MCF 10A (cell line): ENCODE data around the gene ALS2. TPM values are rescaled to one million over a fixed set of nuclear protein-coding genes. Genes with fewer than 3 reads are reported as not detected.

Experiments used
- BruUV-seq: library from RNA; stranded (reverse); fragments of 400-500 nt; replicated peaks from 2 replicates; lab custom pipeline; 2021; lab: Mats Ljungman, UMichigan
- CTCF ChIA-PET: fragments of 300-600 bp; sonication (Branson Sonifier 250); formaldehyde crosslinking; extraction: SDS; loops from one replicate; lab custom pipeline; 2021; ENCODE audit warnings: antibody characterized with exemption, inconsistent platforms; lab: Yijun Ruan, JAX
- POLR2A ChIA-PET: fragments of 300-600, 350-650 bp; sonication (Branson Sonifier 250); formaldehyde crosslinking; extraction: SDS; loops from one replicate; lab custom pipeline; 2020; ENCODE audit warnings: antibody characterized with exemption, inconsistent platforms; lab: Yijun Ruan, JAX
- DNase-seq: peaks from one replicate; pipeline ENCODE4 v3.0.0-alpha.2; 2018; ENCODE audit not compliant: unreplicated experiment
- H3K27ac Mint-ChIP-seq: one replicate; pipeline ENCODE4 v1.8.0; 2022; ENCODE audit warnings: mild to moderate bottlenecking, low read depth, mixed read lengths; ENCODE audit not compliant: unreplicated experiment
- H3K27me3 Mint-ChIP-seq: one replicate; pipeline ENCODE4 v1.8.0; 2022; ENCODE audit warnings: mixed read lengths; ENCODE audit not compliant: insufficient read depth, unreplicated experiment
- H3K36me3 Mint-ChIP-seq: one replicate; pipeline ENCODE4 v1.8.0; 2022; ENCODE audit warnings: mild to moderate bottlenecking, moderate library complexity, mixed read lengths; ENCODE audit not compliant: insufficient read depth, unreplicated experiment
- H3K4me1 Mint-ChIP-seq: one replicate; pipeline ENCODE4 v1.8.0; 2022; ENCODE audit warnings: mixed read lengths; ENCODE audit not compliant: insufficient read depth, unreplicated experiment
- H3K4me3 Mint-ChIP-seq: one replicate; pipeline ENCODE4 v1.8.0; 2022; ENCODE audit warnings: mild to moderate bottlenecking, moderate library complexity, mixed read lengths; ENCODE audit not compliant: unreplicated experiment
- H3K9me3 Mint-ChIP-seq: one replicate; pipeline ENCODE4 v1.8.0; 2022; ENCODE audit warnings: mixed read lengths; ENCODE audit not compliant: unreplicated experiment
- intact Hi-C: fragments of 100-400 bp; cut with micrococcal nuclease; formaldehyde crosslinking; loops from 2 replicates; pipeline ENCODE4 v1.14.1; 2022
- total RNA-seq: library from RNA; stranded (reverse); gene quantifications from 2 replicates; pipeline ENCODE4 v1.2.3, GENCODE V29; 2022
- TF ChIP-seq, protein P1 (sequence below): fragments of 200-600 bp; IDR thresholded peaks from one replicate; pipeline ENCODE4 v1.8.0; 2022; ENCODE audit warnings: antibody characterized with exemption, mild to moderate bottlenecking; ENCODE audit not compliant: unreplicated experiment

Gene ALS2
- total RNA-seq, 1 experiment from 2014 or later, result 14.6 TPM

- H3K36me3 Mint-ChIP-seq, result no peaks in the 10 kb centered on the region
- CTCF ChIA-PET, result interaction anchor here (1.0 to 2.6 kb wide), 2 partner anchors 63 to 259 kb away, joined by 3 to 25 read pairs; no protein-coding TSS in a partner anchor
- peak; percentile 63 for DNase-seq
- no peak overlapping the region for H3K4me3 Mint-ChIP-seq
- intact Hi-C loops, result loop anchor here (5.0 to 10.0 kb wide), 3 partner anchors 304 to 564 kb away; no protein-coding TSS in a partner anchor
- POLR2A ChIA-PET, result interaction anchor here (0.6 to 1.6 kb wide), 2 partner anchors 17 to 377 kb away, joined by 4 to 7 read pairs; partner anchors contain the start of gene ALS2
- H3K9me3 Mint-ChIP-seq, result no peaks in the 10 kb centered on the region
- TF ChIP-seq, protein P1, sequence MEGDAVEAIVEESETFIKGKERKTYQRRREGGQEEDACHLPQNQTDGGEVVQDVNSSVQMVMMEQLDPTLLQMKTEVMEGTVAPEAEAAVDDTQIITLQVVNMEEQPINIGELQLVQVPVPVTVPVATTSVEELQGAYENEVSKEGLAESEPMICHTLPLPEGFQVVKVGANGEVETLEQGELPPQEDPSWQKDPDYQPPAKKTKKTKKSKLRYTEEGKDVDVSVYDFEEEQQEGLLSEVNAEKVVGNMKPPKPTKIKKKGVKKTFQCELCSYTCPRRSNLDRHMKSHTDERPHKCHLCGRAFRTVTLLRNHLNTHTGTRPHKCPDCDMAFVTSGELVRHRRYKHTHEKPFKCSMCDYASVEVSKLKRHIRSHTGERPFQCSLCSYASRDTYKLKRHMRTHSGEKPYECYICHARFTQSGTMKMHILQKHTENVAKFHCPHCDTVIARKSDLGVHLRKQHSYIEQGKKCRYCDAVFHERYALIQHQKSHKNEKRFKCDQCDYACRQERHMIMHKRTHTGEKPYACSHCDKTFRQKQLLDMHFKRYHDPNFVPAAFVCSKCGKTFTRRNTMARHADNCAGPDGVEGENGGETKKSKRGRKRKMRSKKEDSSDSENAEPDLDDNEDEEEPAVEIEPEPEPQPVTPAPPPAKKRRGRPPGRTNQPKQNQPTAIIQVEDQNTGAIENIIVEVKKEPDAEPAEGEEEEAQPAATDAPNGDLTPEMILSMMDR, result no peak
- H3K27me3 Mint-ChIP-seq, result no peaks in the 10 kb centered on the region
- H3K4me1 Mint-ChIP-seq, result peaks cover 12% of the 10 kb centered on the region
- BruUV-seq, result no TSS peak
- H3K27ac Mint-ChIP-seq, result no peak overlapping the region
Measured at GRCh38 chr2:201798252-201798913, 17.6 kb upstream of the ALS2 start.

GRCh38 chr2:201797175-201797840 lies 16.6 kb upstream of the ALS2 start:
- CTCF ChIA-PET, result interaction anchor here (0.6 to 2.6 kb wide), 9 partner anchors 10 to 382 kb away, joined by 3 to 25 read pairs (median 3); no protein-coding TSS in a partner anchor
- TF ChIP-seq, protein P1, result no peak
- Mint-ChIP-seq H3K4me3 (no peak overlapping the region), H3K27ac (no peak overlapping the region), H3K4me1 (peaks cover 12% of the 10 kb centered on the region), H3K27me3 (no peaks in the 10 kb centered on the region), H3K36me3 (no peaks in the 10 kb centered on the region), H3K9me3 (no peaks in the 10 kb centered on the region)
- no TSS peak for BruUV-seq
- peak; percentile 31 for DNase-seq
- intact Hi-C loops, result loop anchor here (2.0 to 10.0 kb wide), 4 partner anchors 259 to 563 kb away; no protein-coding TSS in a partner anchor
- POLR2A ChIA-PET, result interaction anchor here (0.6 to 1.6 kb wide), 2 partner anchors 16 to 378 kb away, joined by 4 to 7 read pairs; partner anchors contain the start of gene ALS2

DNA sequence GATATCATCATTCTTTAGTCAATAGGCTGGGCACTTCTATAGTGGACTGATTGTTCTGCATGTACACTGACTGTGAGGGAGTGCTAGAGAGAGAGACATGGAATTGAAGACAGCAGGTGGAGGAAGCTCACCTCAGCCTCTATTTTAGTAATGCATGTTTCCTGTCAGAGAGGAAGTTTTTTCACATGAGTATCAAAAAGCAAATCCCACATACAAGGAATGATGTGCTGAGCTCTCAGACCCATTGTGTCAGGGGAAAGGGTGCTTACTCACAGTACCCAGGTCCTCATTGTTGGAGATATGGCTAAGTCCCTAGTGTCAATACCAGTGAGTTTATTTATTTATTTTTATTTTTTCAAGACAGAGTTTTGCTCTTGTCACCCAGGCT lies 15.7 kb upstream of the ALS2 start:
- Mint-ChIP-seq H3K27ac (no peak overlapping the region), H3K9me3 (no peaks in the 10 kb centered on the region), H3K27me3 (no peaks in the 10 kb centered on the region), H3K36me3 (no peaks in the 10 kb centered on the region), H3K4me1 (peaks cover 12% of the 10 kb centered on the region), H3K4me3 (no peak overlapping the region)
- CTCF ChIA-PET, result interaction anchor here (0.5 to 2.6 kb wide), 13 partner anchors 9 to 387 kb away, joined by 3 to 25 read pairs (median 3); partner anchors contain the start of gene ALS2
- intact Hi-C loops, result loop anchor here (1.0 to 10.0 kb wide), 6 partner anchors 64 to 562 kb away; no protein-coding TSS in a partner anchor
- TF ChIP-seq, protein P1, result no peak
- BruUV-seq, result no TSS peak
- DNase-seq, result no peak
- POLR2A ChIA-PET, result no interaction called here
